ENCODE measurements around the gene CLDN18.

Gene CLDN18

GRCh38 chr3:138009476-138010272 lies at the start of gene CLDN18:
TSS of gene CLDN18 (plus strand) at chr3:138010165. CDS start at chr3:138010226, 61 bp downstream.
- DNase-seq: no peak

GRCh38 chr3:137962251-137962650 lies 47.7 kb upstream of the CLDN18 start:
- no peak for DNase-seq

DNA sequence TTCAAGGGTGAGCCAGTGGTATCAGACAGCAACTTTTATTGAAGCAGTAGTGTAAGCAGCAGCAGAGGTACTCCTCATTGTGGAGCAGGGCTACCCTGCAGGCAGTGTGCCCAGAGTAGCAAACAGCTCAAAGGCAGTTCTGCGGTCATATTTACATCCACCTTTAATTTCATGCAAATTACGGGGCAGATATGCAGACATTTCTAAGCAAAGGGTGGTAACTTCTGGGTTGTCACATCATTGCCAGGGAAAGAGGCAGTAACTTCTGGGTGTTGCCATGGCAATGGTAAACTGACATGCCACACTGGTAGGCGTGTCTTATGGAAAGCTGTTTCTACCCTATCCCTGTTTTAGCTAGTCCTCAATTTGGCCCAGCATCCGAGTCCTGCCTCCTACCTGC lies 46.5 kb upstream of the CLDN18 start:
- DNase-seq: no peak

DNA sequence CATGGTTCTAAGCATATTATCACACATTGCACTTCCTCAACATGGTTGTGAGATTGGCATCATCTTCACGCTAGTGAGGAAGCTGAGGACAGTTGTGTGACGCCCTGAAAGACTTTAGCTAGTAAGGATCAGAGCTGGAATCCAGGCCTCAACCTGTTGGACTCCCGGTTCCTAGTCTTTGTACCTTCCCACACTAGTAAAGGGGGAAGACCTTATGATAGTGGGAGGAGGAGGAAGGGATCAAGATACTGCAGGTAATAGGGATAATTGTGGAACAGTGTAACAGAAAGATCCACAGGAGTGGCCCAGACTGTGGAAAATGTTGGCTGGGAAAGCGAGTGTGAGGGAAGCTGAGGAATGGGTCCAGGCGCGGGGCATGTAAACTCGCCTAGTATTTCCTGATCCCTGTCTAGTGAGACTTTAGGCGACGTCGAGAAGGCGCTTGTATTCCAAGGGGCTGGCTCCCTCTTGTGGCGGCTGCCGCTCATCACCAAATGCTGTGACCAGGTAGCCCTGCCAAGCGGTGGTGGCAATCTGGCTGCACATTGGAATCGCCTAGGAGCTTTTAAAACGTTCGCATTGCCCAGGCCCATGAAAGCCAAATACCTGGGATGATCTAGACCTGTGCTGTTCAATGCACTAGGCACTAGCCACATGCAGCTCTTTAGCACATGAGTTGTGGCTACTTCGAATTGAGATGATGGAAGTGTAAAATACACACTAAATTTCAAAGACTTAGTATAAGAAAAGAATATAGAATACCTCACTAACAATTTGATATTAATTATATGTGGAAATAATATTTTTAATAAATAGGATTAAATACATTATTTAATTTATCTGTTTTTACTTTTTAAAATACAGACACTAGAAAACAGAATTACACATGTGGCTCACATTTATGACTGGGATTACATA lies 38.8 kb upstream of the CLDN18 start:
- DNase-seq: peak; percentile 46

- DNase-seq: no peak
Measured at GRCh38 chr3:137972396-137972795, 37.6 kb upstream of the CLDN18 start.

GRCh38 chr3:137978328-137978727 lies 31.6 kb upstream of the CLDN18 start:
- no peak for DNase-seq

DNA sequence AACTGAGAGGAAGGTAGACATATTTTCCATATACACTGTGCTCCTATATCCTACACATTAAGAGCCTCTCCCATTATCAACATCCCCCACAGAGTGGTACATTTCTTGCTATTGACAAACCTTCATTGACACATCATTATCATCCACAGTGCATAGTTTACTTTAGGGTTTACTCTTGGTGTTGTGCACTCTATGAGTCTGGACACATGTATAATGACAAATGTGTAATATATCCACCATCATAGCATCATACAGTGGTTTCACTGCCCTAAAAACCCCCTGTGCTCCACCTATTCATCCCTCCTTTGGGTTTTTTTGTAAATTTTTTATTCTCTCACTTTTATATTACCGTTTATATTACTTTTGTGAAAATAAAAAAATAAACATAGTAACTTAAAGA lies 22.2 kb upstream of the CLDN18 start:
- no peak for DNase-seq

- no peak for DNase-seq
Measured at GRCh38 chr3:137988152-137988551, 21.8 kb upstream of the CLDN18 start.

GRCh38 chr3:137988982-137989381 lies 21.0 kb upstream of the CLDN18 start:
- DNase-seq: no peak

DNA sequence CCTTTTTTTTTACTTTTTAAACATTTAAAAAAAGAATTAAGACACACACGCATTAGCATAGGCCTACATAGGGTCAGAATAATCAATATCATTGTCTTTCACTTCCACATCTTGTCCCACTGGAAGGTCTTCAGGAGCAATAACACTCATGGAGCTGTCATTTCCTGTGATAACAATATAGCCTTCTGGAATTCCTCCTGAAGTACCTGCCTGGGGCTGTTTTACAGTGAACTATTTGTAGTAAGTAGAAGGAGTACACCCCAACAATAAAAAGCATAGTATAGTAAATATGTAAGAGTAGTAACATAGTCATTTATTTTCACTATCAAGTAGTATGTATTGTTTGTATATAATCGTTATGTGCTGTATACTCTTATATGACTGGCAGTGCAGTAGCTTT lies 19.5 kb upstream of the CLDN18 start:
- DNase-seq: no peak

- no peak for DNase-seq
Measured at GRCh38 chr3:137992592-137992991, 17.4 kb upstream of the CLDN18 start.

GRCh38 chr3:137998121-137999042 lies 11.6 kb upstream of the CLDN18 start:
- DNase-seq: no peak

GRCh38 chr3:138003069-138003468 lies 6.9 kb upstream of the CLDN18 start:
- DNase-seq: no peak

GRCh38 chr3:138005627-138006026 lies 4.3 kb upstream of the CLDN18 start:
- DNase-seq: no peak

GRCh38 chr3:138007898-138008297 lies 2.1 kb upstream of the CLDN18 start:
- DNase-seq: no peak

GRCh38 chr3:138010273-138010590 lies 267 bp downstream of the CLDN18 start:
- no peak for DNase-seq

- no peak for DNase-seq
Measured at GRCh38 chr3:138011722-138012121, 1.8 kb downstream of the CLDN18 start.

DNA sequence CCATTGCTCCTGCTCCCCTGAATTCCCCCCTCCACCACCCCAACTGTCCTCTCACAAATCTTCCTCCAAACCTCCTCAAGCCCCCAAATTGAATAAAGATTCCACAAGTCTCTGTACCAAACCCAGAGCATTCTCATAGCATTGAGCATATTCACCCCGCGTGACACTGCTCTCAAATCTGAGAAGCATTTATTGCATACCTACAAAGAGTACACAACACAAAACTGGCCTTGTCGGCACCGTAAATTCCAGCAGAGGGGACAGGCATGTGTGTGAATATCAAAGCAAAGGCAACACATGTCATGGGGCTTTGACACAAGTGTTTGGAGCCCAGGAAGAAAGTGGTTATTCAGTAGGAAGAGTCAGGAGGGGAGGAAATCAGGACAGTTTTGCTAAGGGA lies 2.6 kb downstream of the CLDN18 start:
- DNase-seq: no peak

- DNase-seq: no peak
Measured at GRCh38 chr3:138016065-138016464, 6.1 kb downstream of the CLDN18 start.

- DNase-seq: no peak
Measured at GRCh38 chr3:138019281-138020069, 9.5 kb downstream of the CLDN18 start.

GRCh38 chr3:138023754-138024153 lies 13.8 kb downstream of the CLDN18 start:
- no peak for DNase-seq

GRCh38 chr3:138025553-138025952 lies 15.6 kb downstream of the CLDN18 start:
- DNase-seq: no peak
